K562 (cell line): Measurements from ENCODE around the gene PLEKHN1. TPM values are rescaled to one million over a fixed set of nuclear protein-coding genes. Genes with fewer than 3 reads are reported as not detected.

Experiments
- CTBP1 ChIP-seq: fragments of 450-650 bp; IDR thresholded peaks from 2 replicates; pipeline ENCODE4 v1.6.1; 2016; ENCODE audit warnings: borderline replicate concordance
- CTCF ChIP-seq, 3 experiments: IDR thresholded peaks in 2 of 3; conservative IDR thresholded peaks in 1 of 3; 2 replicates each; pipeline ENCODE4 v1.5.1; 2011 to 2012; ENCODE audit warnings: low read length in 3 of 3, mild to moderate bottlenecking in 3 of 3, control low read depth in 2 of 3, improper control_type of control experiment in 1 of 3, inconsistent platforms in 1 of 3, low read depth in 1 of 3, mixed read lengths in 1 of 3, moderate library complexity in 1 of 3; ENCODE audit not compliant: insufficient read depth in 2 of 3
- L3MBTL2 ChIP-seq: fragments of 450-650 bp; IDR thresholded peaks from 2 replicates; pipeline ENCODE4 v1.6.1; 2016; ENCODE audit warnings: mild to moderate bottlenecking, moderate library complexity
- MAZ ChIP-seq, 2 experiments: fragments of 450-650 bp in 1 of 2; sonication (generic) in 1 of 2; formaldehyde crosslinking; IDR thresholded peaks in 1 of 2; conservative IDR thresholded peaks in 1 of 2; 2 replicates each; pipeline versions ENCODE4 v1.4.0 to v1.5.0; 2020; ENCODE audit warnings: mild to moderate bottlenecking in 1 of 2, missing genetic modification reagents in 1 of 2
- UBTF ChIP-seq, 2 experiments: IDR thresholded peaks; 2 replicates each; pipeline ENCODE4 v1.6.1; 2012; ENCODE audit warnings: improper control_type of control experiment in 2 of 2, low read depth in 2 of 2, low read length in 2 of 2, borderline replicate concordance in 1 of 2
- polyA plus RNA-seq, 8 experiments: library from polyadenylated mRNA; depleted of rRNA in 4 of 8; stranded (reverse) in 5 of 8; unstranded in 3 of 8; fragments of >200 nt; fragmentation: Nextera tagmentation in 2 of 8; fragmentation: Illumina TruSeq in 1 of 8; extraction: Ambion mirVana in 2 of 8; extraction: Trizol in 1 of 8; gene quantifications; 2 replicates each; pipeline versions ENCODE4 v1.2.1 to v1.2.3, GENCODE V29; 2011 to 2014; ENCODE audit warnings: inconsistent platforms in 1 of 8, missing spikeins in 1 of 8
- total RNA-seq, 7 experiments: library from RNA; depleted of rRNA in 6 of 7; stranded (reverse); fragments of >200 nt in 6 of 7; fragmentation: Illumina TruSeq in 2 of 7; extraction: Trizol in 2 of 7; gene quantifications; 2 replicates each; pipeline versions ENCODE4 v1.2.1 to v1.2.3, GENCODE V29; 2011 to 2021; ENCODE audit warnings: low replicate concordance in 1 of 7

Gene PLEKHN1
- total and polyA plus RNA-seq, 9 of the 15 experiments (the other 6 are each of a cell fraction or from before 2014, with no cell fraction given) = 0.07 to 1.5 (median 0.13) TPM; not detected in 2

- TF ChIP-seq CTCF (IDR thresholded peaks at IDR 0.05 in 2 of 3, conservative IDR thresholded peaks at IDR 0.05 in 1 of 3; ENCODE audit: insufficient read depth in 2 of 3, low read depth in 1 of 3, low read length in 3 of 3) = peak; percentile 48 to 93 (median 54); a peak in 5 of 6 replicates
- peak; percentile 82 for TF ChIP-seq L3MBTL2
- 0 out of 2 replicates have a peak, but pooled peaks have one; percentile 13 for TF ChIP-seq CTBP1
- TF ChIP-seq UBTF (IDR thresholded peaks at IDR 0.05; ENCODE audit: borderline replicate concordance in 1 of 2, low read depth in 2 of 2, low read length in 2 of 2) = 0 out of 4 replicates have a peak, but pooled peaks of 1 of the 2 experiments have one; percentile 40
- no peak for TF ChIP-seq MAZ (CRISPR knock-in tag; conservative IDR thresholded peaks at IDR 0.05 in 1 of 2, IDR thresholded peaks at IDR 0.05 in 1 of 2)
These were observed 27.4 kb upstream of the PLEKHN1 start (continued) for GRCh38 chr1:938711-939489.
